Fibroblast of skin of abdomen (primary cell): ENCODE results near the gene LYG2. TPM values are rescaled to one million over a fixed set of nuclear protein-coding genes. Genes with fewer than 3 reads are reported as not detected.
A peak's percentile ranks its signal among the peaks of the same experiment; 100 is the strongest.
"Not testable (repeated sequence)": the region's sequence is repeated elsewhere in the genome, so short reads cannot be mapped to it uniquely, and the experiment has no call there.

Experiments used
- DNase-seq: peaks from one replicate; pipeline ENCODE4 v3.0.0-alpha.2; 2013
- polyA plus RNA-seq, 2 experiments: library from polyadenylated mRNA; unstranded; fragments of 120-200 nt; gene quantifications; one replicate each; pipeline ENCODE4 v1.2.1, GENCODE V29; 2013; ENCODE audit not compliant: insufficient read length in 2 of 2

LYG2 gene, protein sequence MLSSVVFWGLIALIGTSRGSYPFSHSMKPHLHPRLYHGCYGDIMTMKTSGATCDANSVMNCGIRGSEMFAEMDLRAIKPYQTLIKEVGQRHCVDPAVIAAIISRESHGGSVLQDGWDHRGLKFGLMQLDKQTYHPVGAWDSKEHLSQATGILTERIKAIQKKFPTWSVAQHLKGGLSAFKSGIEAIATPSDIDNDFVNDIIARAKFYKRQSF
- polyA plus RNA-seq (2013, experiment 1 of 2; ENCODE audit: insufficient read length), result 0.19 TPM
- polyA plus RNA-seq (2013, experiment 2 of 2; ENCODE audit: insufficient read length), result not detected

- no peak for DNase-seq
These were observed at the start of gene LYG2 for GRCh38 chr2:99255491-99256318. TSS of gene LYG2 (minus strand) at chr2:99255666. CDS start at chr2:99254260, 1,406 bp downstream.

DNA sequence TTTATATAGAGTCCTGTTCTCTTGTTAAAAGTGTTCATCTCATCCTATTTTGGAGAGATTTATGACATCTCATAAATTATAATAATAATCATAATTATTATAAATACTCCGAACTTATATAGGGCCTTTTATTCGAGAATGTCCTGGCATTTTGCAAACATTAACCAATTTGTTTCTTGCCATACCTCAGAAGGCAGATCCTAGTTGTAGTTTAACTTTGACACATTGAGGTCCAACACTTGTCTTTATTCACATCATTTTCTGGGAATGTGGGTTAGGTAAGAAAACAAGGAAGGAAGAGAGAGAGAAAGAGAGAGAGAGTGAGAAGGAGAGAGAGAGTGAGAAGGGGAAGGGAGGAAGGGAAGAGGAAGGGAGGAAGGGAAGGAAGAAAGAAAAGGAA is 45.6 kb upstream of the LYG2 start, which contains the start of gene LYG1:
TSS of gene LYG1 (minus strand) at position 101 of the 400 bp plus-strand sequence. CDS start 5,527 bp downstream, outside the sequence.
- DNase-seq, result not testable (repeated sequence)

DNA sequence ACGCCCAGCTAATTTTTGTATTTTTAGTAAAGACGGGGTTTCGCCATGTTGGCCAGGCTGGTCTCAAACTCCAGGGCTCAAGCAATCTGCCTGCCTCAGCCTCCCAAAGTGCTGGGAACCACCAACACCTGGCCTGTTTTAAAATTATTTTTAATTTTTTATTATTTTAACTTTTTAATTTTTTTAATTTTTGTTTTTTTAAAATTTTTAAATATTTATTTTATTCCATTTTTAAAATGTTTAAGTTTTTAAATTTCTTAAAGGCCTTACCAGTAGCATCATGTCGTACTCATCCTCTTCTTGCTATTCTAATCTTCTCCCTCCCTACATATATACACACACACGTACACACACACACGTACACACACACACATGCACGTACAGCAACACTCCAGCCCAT is 44.1 kb upstream of the LYG2 start:
- DNase-seq, result no peak

- DNase-seq, result peak; percentile 16
These were observed 42.5 kb upstream of the LYG2 start for GRCh38 chr2:99297994-99298393.

- no peak for DNase-seq
These were observed 30.1 kb upstream of the LYG2 start for GRCh38 chr2:99285526-99285925.

DNA sequence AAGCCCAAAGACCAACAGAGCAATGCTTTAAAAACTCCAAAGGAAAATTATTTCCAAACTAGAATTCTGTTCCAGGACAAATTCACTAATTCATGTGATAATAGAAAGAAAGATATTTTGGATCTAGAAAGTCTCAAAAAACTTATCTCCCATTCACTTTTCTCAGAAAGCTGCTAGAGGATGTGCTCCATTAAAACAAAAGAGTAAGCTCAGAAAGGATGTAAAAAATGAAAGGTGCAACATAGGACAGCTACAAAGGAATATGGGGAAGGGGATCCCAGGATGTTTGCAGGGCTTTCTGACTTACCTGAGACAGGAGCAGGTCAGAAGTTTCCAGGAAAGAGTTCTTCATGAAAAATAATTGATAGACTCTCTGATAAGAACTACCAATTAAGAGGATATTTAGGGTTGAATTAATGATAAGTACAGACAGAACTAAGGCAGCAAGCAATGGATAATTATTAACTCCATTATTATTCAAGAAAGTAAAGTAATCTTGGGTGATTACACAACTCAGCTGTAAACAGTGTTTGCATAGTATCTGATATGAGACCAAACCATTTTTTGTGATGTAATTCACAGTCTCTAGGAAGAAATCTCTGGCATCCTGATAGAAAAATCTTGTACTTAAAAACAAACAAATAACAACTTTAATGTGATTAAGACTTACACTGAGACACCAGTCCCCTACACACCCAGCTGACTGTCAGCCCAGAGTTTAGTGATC is 24.7 kb upstream of the LYG2 start:
- no peak for DNase-seq

DNA sequence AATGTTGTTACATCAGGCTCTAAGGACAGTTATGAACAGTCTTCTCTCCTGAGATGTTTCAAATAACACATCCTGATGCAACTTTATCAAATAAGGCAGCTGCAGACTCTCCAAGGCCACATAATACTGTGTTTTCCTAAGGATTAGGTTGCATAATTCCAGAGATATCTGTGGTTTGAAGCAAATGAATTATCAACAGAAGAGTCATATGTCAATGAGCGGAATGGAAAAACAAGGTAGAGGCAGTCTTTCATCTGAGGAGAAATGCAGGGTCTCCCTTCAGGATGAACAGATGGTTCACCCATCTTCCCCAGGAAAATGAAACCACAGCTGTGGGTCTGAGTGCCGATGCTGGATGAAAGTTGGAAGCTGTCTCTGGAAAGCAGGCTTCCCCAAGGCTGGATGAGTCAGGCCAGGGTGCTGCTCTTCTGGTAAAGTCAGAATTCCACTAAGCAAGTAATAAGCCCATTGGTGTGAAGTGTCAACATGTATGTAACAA is 23.4 kb upstream of the LYG2 start:
- peak; percentile 97 for DNase-seq

DNA sequence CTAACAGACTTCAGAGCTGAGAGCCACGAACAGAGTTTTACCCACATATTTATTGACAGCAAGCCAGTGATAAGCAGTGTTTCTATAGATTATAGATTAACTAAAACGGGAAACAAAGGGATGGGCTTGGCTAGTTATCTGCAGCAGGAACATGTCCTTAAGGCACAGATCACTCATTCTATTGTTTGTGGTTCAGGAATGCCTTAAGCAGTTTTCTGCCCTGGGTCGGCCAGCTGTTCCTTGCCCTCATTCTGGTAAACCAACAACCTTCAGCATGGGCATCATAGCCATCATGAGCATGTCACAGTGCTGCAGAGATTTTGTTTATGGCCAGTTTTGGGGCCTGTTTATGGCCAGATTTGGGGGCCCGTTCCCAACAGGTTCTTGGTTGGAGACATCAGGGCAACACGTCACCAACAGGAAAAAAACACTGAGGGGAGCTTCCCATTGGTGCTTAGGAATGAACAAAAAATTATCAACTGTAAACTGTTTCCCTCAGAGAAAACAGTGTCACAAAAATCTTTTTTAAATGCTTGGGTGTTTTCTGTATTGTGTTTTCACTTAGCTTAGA is 22.8 kb upstream of the LYG2 start:
- not testable (repeated sequence) for DNase-seq

GRCh38 chr2:99275882-99276281 is 20.4 kb upstream of the LYG2 start:
- DNase-seq, result no peak

DNA sequence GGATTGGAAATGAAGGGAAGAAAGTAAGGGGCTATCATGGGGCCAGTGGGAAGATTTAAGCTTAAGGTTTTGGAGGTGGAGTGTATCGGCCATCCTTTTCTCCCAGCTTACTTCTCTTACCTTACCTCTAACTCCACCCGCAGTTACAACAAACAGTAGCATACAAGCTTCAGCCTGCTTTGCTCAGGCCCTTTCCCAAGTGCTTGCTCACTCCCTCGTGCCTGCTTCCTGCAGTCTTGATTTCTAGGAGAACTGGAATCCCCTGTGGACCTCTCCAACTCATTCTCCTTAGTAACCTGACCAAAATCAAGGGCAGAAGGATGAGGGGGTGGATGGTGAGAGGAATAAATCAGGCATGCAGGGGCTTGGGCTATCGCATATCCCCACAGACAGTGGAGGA is 5.8 kb upstream of the LYG2 start:
- DNase-seq, result no peak

GRCh38 chr2:99260184-99260583 is 4.7 kb upstream of the LYG2 start:
- DNase-seq, result no peak

DNA sequence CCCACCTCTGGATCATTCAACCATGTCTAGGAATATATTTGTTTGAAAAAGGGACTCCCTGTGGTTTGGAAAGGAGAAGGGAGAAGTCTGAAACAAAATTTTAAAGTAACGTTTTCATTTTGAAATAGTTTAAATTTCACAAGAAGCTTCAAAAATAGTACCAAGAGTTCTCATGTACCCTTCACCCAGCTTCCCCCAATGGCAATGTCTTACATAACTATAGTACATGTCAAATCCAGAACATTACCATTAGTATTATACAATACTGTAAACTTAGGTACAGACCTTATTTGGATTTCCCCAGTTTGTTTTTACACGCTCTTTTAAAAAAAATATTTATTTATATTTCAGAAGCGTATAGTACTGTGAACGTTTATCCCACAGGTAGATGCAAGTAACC is 4.0 kb upstream of the LYG2 start:
- DNase-seq, result no peak

- no peak for DNase-seq
These were observed 1.2 kb upstream of the LYG2 start for GRCh38 chr2:99256677-99257076.

DNA sequence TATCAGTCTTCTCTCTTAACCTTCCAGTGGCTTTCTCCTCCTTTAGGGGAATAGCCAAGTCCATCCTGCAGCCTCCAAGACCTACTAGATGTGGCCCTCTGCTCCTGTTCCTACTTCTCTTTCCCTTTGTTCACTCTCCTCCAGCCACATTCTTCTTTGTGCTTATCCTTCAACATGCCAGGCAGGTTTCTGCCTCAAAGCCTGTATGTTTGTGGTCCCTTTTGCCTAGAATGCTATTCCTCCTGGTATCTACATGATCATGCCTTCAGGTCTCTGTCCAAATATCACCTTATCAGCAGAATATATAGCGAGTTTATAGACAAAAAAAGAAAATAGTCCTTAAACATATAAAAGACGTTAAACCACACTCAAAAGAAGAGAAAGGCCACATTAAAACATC is 5.5 kb downstream of the LYG2 start:
- no peak for DNase-seq

DNA sequence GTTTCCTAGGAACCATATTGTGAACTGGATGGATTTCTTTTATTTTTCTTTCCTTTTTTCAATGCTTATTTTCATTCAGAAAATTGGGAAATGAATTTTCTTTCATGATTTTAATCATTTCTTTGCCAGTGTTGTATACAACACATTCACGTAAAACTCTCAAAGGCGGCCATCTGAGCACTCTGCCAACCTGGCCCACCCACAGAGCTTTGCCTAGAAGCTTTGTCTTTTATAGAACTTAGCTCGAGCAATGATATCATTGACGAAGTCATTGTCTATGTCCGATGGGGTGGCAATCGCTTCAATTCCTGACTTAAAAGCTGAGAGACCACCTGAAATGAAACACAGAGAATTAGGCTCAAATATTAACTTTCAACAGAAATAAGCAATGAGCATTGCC is 13.3 kb downstream of the LYG2 start:
- no peak for DNase-seq

GRCh38 chr2:99240431-99240830 is 15.0 kb downstream of the LYG2 start:
- no peak for DNase-seq

- DNase-seq, result no peak
These were observed 16.9 kb downstream of the LYG2 start for GRCh38 chr2:99238599-99238998.

DNA sequence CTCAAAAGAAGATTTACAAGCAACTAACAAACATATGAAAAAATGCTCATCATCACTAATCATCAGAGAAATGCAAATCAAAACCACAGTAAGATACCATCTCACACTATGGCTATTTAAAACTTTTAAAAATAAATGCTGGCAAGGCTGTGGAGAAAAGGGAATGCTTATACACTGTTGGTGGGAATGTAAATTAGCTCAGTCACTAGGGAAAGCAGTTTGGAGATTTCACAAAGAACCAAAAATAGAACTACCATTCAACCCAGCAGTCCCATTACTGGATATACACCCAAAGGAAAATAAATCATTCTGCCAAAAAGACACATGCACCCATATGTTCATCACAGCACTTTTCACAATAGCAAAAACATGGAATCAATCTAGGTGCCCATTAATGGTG is 22.3 kb downstream of the LYG2 start:
- not testable (repeated sequence) for DNase-seq

GRCh38 chr2:99217929-99218501 is 37.5 kb downstream of the LYG2 start:
- DNase-seq, result no peak

DNA sequence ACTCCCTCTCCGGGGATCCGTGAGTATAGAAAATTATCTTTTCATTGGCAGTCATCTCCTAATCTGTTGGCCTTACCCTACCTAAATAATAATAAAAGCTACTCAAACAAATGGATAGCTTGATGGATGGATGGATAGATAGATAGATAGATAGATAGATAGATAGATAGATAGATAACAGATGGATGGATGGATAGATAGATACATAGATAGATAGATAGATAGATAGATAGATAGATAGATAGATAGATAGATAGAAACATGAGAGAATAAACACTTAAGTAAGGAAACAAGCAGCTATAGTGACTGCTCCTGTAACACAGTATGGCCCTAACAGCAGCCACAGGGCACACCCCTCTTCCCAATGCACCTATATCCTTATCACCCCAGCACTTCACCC is 39.4 kb downstream of the LYG2 start:
- no peak for DNase-seq

DNA sequence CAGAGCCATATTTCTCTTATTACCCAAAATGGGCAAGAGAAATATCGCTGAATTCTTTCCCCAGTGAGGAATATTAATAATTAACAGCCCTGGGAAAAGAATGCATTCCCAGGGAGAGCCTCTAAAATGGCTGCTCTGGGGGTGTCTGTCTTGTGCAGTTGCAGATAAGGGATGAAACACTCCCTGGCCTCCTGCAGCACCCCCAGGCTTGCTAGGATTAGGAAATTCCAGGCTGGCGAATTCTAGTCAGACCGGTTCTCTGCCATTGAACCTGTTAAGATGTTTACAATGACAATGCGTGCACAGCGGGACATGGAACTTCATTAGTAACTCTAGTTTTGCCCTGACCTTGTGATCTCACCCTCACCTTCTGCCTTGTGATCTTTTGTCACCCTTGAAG is 50.0 kb downstream of the LYG2 start:
- DNase-seq, result no peak

- DNase-seq, result no peak
These were observed 53.3 kb downstream of the LYG2 start for GRCh38 chr2:99201959-99202678.
